Measurements from ENCODE around the gene GRIK2.

Gene GRIK2

GRCh38 chr6:101887532-101887931, 494.0 kb downstream of the GRIK2 start:
- DNase-seq (ENCODE audit: low read depth): no peak

DNA sequence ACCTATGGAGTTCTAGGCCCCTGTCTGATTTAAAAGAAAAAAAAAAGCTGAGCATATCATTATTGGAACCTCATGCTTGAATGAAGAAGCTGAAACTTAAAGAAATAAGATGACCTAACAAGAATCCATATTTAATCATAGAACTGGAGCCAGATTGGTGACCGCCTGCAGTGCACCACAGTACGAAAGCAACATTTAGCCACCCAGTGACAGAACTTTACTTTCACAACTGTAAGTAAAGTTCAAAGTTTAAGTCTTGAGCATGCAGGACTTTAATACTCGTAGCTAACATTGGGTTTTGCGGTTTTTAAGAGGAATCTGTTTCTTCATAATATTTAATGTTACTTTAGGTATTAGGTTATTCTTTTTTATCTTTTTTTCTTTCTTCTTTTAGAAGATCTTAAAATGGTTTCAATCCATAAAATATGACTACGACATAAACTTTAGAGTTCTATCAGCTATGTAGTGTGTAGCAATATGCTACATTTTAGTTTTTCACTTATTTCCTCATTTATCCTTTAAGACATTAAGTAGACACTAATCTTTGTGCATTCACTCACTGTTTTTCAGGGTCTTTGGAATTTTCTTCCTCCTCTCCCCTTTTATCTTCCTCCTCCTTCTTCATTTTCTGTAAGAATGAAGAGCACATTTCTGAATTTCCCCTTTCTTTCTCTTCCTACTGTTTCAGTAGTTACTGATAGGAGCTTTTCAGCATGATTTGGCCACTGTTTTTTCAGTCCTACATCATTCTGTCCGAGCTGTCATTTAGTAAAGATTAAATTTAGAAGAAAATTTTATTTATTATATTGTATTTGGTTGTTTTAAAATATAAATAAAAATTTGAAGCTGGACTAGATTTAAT, 514.1 kb downstream of the GRIK2 start:
- DNase-seq (ENCODE audit: low read depth): no peak

DNA sequence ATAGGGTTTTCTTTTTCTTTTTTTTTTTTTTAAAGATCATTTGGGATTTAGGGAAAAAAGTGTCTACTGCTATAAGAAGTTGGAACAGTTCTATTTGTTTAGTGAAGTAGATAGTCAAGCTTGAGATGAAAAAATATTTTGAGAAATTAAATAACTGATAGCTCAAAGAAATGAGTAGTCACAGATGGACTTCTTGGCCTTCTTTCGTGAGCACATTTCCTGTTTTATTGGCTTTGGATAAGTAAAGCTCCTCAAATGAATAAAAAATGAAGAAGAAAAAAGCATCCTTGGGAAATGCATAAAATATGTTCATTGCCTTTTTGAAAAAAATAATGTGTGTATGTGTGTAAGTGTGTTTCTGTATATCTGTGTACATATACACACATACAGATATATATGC, 515.9 kb downstream of the GRIK2 start:
- DNase-seq (ENCODE audit: low read depth): no peak

GRCh38 chr6:101912311-101912710, 518.8 kb downstream of the GRIK2 start:
- no peak for DNase-seq (ENCODE audit: low read depth)

- no peak for DNase-seq (ENCODE audit: low read depth)
Measured at GRCh38 chr6:101918471-101918870, 525.0 kb downstream of the GRIK2 start.

- DNase-seq (ENCODE audit: low read depth): no peak
Measured at GRCh38 chr6:101921829-101922450, 528.4 kb downstream of the GRIK2 start.

GRCh38 chr6:101926149-101926925, 532.8 kb downstream of the GRIK2 start:
- DNase-seq (ENCODE audit: low read depth): no peak

GRCh38 chr6:101931766-101932165, 538.3 kb downstream of the GRIK2 start:
- no peak for DNase-seq (ENCODE audit: low read depth)

DNA sequence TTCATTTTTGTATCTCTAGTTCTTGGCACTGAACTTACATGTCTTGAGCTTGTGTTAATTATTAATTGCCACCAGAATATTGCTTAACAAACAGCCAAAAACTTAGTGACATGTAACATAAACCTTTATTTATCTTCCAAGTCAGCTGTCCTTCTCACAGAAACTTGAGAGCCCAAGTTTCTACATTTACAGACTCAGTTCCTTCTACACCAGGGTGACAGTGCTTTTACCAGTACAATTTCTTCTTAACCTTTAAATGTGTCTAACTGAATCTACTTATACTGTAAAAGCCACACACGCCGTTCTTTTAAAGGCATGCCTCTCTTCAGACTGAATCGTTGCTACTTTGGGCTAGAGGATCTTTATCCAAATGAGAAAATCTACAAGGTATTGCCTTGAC, 539.2 kb downstream of the GRIK2 start:
- DNase-seq (ENCODE audit: low read depth): no peak

- DNase-seq (ENCODE audit: low read depth): no peak
Measured at GRCh38 chr6:101935732-101936131, 542.2 kb downstream of the GRIK2 start.

GRCh38 chr6:101936516-101936915, 543.0 kb downstream of the GRIK2 start:
- no peak for DNase-seq (ENCODE audit: low read depth)

GRCh38 chr6:101937108-101937507, 543.6 kb downstream of the GRIK2 start:
- DNase-seq (ENCODE audit: low read depth): no peak

- DNase-seq (ENCODE audit: low read depth): no peak
Measured at GRCh38 chr6:101940391-101940790, 546.9 kb downstream of the GRIK2 start.

DNA sequence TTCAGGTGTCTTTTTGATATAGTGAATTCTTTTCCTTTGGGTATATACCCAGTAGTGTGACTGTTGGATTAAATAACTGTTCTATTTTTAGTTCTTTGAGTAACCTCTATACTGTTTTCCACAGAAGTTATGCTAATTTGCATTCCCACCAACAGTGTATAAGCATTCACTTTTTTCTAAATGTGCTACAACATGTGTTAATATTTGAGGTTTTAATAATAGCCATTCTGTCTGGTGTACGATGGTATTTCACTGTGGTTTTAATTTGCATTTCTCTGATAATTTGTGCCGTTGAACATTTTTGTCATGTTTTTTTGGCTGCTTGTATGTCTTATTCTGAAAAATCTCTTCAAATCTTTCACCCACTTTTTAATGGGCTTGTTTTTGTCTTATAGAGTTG, 563.5 kb downstream of the GRIK2 start:
- DNase-seq (ENCODE audit: low read depth): no peak

DNA sequence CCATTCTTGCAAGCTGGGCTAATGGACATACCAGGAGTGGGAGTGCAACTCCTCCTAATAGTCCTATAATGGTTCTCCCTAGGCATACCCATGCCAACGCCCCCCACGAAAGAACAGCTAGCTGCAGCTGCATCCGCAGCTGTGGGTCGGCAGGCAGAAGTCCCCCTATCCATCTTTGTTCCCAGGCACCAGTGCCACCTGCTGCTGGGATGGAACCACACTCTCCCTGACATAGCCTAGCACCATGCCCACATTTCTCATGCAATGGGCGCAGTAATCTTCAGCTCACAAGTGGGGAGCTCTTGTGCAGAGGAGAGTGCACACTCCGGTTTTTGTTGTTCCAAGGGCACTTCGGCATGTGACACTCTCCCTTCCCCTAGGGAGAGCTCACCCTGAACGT, 567.8 kb downstream of the GRIK2 start:
- DNase-seq (ENCODE audit: low read depth): no peak

DNA sequence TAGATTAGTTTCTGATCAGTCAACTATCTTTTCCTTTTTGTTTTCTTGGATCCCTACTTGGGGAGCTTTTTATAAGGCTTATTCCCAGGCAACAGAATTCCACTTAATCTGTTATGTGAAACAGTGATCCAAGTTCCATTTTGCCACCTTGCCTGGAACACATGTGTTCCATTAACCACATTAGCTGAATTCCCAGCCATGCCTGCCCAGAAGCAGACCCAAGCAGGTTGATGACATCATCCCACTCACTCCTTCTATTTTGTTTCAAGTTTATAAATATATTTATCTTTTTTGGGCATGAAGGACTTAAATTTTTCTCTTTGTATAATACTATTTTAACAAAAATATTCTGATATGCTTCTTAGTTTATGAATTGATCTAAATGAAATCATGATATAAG, 587.4 kb downstream of the GRIK2 start:
- DNase-seq (ENCODE audit: low read depth): no peak

DNA sequence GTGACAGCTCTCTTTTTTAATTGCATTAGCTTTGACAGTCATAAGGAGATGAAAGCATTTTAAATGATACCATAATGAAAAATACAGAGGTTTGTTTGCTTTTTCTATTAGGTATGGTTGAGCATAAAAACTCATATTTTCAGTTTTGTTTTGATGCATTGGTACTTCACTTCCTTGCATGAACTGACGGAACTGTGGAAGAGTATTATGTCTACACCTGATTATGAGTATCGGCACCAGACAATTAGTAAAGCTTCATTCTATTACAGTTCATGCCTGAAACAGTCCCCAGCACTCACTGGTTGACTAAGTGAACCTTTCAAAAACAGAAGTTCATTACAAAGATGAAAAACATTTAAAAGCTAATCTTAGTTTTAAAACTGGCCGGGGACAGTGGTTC, 593.0 kb downstream of the GRIK2 start:
- no peak for DNase-seq (ENCODE audit: low read depth)

DNA sequence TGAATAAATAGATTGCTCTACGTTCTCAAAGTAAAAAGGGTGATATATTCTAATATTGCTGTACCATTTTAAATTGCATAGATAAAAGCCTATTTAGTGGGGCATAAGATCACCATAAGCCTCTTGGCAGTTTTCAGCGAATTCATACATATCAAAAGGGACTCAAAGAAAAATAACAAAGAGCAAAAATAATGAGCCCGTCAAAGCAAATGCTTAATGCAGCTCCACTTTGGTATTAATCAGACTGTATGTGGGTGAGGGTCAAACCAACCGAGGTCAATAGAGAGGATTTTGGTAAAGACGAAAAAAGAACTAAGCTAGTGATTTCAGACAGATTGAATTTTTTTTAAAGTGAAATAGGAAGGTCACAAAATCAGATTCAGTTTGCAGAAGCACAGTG, 598.8 kb downstream of the GRIK2 start:
- no peak for DNase-seq (ENCODE audit: low read depth)

DNA sequence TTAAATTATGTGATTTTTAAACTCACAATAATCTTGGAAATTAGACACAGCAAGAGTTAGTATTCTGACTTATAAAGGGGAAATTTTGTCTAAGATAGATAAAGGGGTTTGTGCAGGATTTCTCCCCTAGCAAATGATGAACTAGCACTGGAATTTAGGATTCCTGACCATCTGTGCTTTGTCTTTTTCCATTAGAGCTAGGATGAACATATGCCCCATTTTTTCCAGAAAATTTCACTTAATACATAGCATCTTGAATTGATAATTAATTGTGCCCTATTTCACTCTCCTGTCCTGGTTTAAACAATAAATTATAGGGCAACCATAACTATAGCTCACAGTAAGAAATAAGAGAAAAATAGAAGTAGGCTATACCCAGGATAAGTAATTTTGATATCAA, 601.0 kb downstream of the GRIK2 start:
- no peak for DNase-seq (ENCODE audit: low read depth)

- DNase-seq (ENCODE audit: low read depth): no peak
Measured at GRCh38 chr6:102015431-102015830, 621.9 kb downstream of the GRIK2 start.

DNA sequence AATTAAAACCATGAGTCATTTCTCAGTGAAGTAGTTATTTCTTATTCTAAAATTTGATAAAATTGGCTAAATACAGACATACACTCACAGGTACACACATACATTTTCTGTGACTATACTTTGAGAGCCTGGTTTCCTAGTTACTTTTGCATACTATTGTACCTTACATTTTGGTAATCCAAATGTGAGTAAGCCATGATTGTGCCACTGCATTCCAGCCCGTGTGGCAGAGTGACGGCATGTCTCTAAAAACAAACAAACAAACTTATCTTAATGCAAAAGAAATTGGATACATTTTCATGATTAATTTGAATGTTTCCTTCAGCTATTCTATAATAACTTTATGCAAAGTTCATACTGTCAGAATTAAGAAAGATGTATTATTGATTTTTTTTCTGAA, 628.8 kb downstream of the GRIK2 start:
- DNase-seq (ENCODE audit: low read depth): no peak

GRCh38 chr6:102022803-102023202, 629.3 kb downstream of the GRIK2 start:
- no peak for DNase-seq (ENCODE audit: low read depth)
